ENCODE data around the gene EFNA5. TPM values are rescaled to one million over a fixed set of nuclear protein-coding genes. Genes with fewer than 3 reads are reported as not detected.
A peak's percentile ranks its signal among the peaks of the same experiment; 100 is the strongest.

The EFNA5 gene
- total RNA-seq, 1 donor from 2014 or later, result 9.1 TPM

GRCh38 chr5:107407713-107408298 is 262.9 kb downstream of the EFNA5 start:
- DNase-seq (ENCODE audit: extremely low read depth, low read depth, low spot score), result no peak

- DNase-seq (ENCODE audit: extremely low read depth, low read depth, low spot score), result no peak
These were observed 266.0 kb downstream of the EFNA5 start for GRCh38 chr5:107404595-107405374.

GRCh38 chr5:107403228-107403953 is 267.3 kb downstream of the EFNA5 start:
- no peak for DNase-seq (ENCODE audit: extremely low read depth, low read depth, low spot score)

- DNase-seq (ENCODE audit: extremely low read depth, low read depth, low spot score), result no peak
These were observed 268.1 kb downstream of the EFNA5 start for GRCh38 chr5:107402434-107403227.

- no peak for DNase-seq (ENCODE audit: extremely low read depth, low read depth, low spot score)
These were observed 269.1 kb downstream of the EFNA5 start for GRCh38 chr5:107401470-107402122.

GRCh38 chr5:107400328-107400727 is 270.4 kb downstream of the EFNA5 start:
- DNase-seq (ENCODE audit: extremely low read depth, low read depth, low spot score), result no peak

- no peak for DNase-seq (ENCODE audit: extremely low read depth, low read depth, low spot score)
These were observed 272.0 kb downstream of the EFNA5 start for GRCh38 chr5:107398703-107399102.

- no peak for DNase-seq (ENCODE audit: extremely low read depth, low read depth, low spot score)
These were observed 274.4 kb downstream of the EFNA5 start for GRCh38 chr5:107396351-107396690.

- no peak for DNase-seq (ENCODE audit: extremely low read depth, low read depth, low spot score)
These were observed 274.9 kb downstream of the EFNA5 start for GRCh38 chr5:107395632-107396350.

GRCh38 chr5:107393851-107394250 is 276.9 kb downstream of the EFNA5 start:
- no peak for DNase-seq (ENCODE audit: extremely low read depth, low read depth, low spot score)

GRCh38 chr5:107391787-107392186 is 278.9 kb downstream of the EFNA5 start:
- DNase-seq (ENCODE audit: extremely low read depth, low read depth, low spot score), result no peak

- DNase-seq (ENCODE audit: extremely low read depth, low read depth, low spot score), result no peak
These were observed 281.0 kb downstream of the EFNA5 start for GRCh38 chr5:107389775-107390148.

GRCh38 chr5:107389130-107389774 is 281.5 kb downstream of the EFNA5 start:
- DNase-seq (ENCODE audit: extremely low read depth, low read depth, low spot score), result peak; percentile 83

- DNase-seq (ENCODE audit: extremely low read depth, low read depth, low spot score), result no peak
These were observed 282.4 kb downstream of the EFNA5 start for GRCh38 chr5:107388141-107388861.

- no peak for DNase-seq (ENCODE audit: extremely low read depth, low read depth, low spot score)
These were observed 283.1 kb downstream of the EFNA5 start for GRCh38 chr5:107387526-107388140.

GRCh38 chr5:107385708-107386107 is 285.0 kb downstream of the EFNA5 start:
- no peak for DNase-seq (ENCODE audit: extremely low read depth, low read depth, low spot score)

GRCh38 chr5:107384256-107384655 is 286.5 kb downstream of the EFNA5 start:
- no peak for DNase-seq (ENCODE audit: extremely low read depth, low read depth, low spot score)

GRCh38 chr5:107383414-107383813 is 287.3 kb downstream of the EFNA5 start:
- no peak for DNase-seq (ENCODE audit: extremely low read depth, low read depth, low spot score)

All from glomerular endothelial cell (primary cell).